Neural progenitor cell (in vitro differentiated cells): ENCODE data around the gene COL21A1. TPM values are rescaled to one million over a fixed set of nuclear protein-coding genes. Genes with fewer than 3 reads are reported as not detected.
"Not testable (repeated sequence)": the region's sequence is repeated elsewhere in the genome, so short reads cannot be mapped to it uniquely, and the experiment has no call there.

ENCODE experiments used
- DNase-seq: peaks from one replicate; pipeline ENCODE4 v3.0.0-alpha.2; 2016; ENCODE audit warnings: low spot score
- H2AFZ ChIP-seq: fragments of 200-600 bp; sonication (generic); replicated peaks from 2 replicates; pipeline ENCODE4 v1.6.1; 2016; ENCODE audit warnings: antibody characterized with exemption
- H3F3A ChIP-seq: fragments of 200-600 bp; sonication (generic); 2 replicates; pipeline ENCODE4 v1.6.1; 2016; ENCODE audit warnings: antibody characterized with exemption, low read depth
- H3K27ac ChIP-seq: fragments of 200-600 bp; sonication (generic); 2 replicates; pipeline ENCODE4 v1.5.1; 2016; ENCODE audit warnings: mild to moderate bottlenecking
- H3K27me3 ChIP-seq: fragments of 200-600 bp; sonication (generic); 2 replicates; pipeline ENCODE4 v1.6.1; 2016; ENCODE audit warnings: mild to moderate bottlenecking, moderate library complexity
- H3K36me3 ChIP-seq: fragments of 200-600 bp; sonication (generic); 2 replicates; pipeline ENCODE4 v1.5.1; 2016
- H3K4me1 ChIP-seq: fragments of 200-600 bp; sonication (generic); 2 replicates; pipeline ENCODE4 v1.6.1; 2016; ENCODE audit warnings: mixed run types
- H3K4me2 ChIP-seq: fragments of 200-600 bp; sonication (generic); 2 replicates; pipeline ENCODE4 v1.6.1; 2016
- H3K4me3 ChIP-seq: fragments of 200-600 bp; sonication (generic); 2 replicates; pipeline ENCODE4 v1.5.1; 2016
- H3K79me2 ChIP-seq: fragments of 200-600 bp; sonication (generic); 2 replicates; pipeline ENCODE4 v1.6.1; 2016; ENCODE audit warnings: low read depth
- H3K9ac ChIP-seq: fragments of 200-600 bp; sonication (generic); 2 replicates; pipeline ENCODE4 v1.6.1; 2016
- H3K9me3 ChIP-seq: fragments of 200-600 bp; sonication (generic); 2 replicates; pipeline ENCODE4 v1.5.1; 2016; ENCODE audit warnings: low read depth
- H4K20me1 ChIP-seq: fragments of 200-600 bp; sonication (generic); 2 replicates; pipeline ENCODE4 v1.6.1; 2016; ENCODE audit warnings: low read depth
- H3K27ac Mint-ChIP-seq: 3 replicates; pipeline ENCODE4 v1.8.0; 2021; ENCODE audit warnings: mixed read lengths
- H3K27me3 Mint-ChIP-seq: 2 replicates; pipeline ENCODE4 v1.8.0; 2022; ENCODE audit warnings: low read depth, mild to moderate bottlenecking, inconsistent platforms, moderate library complexity, mixed read lengths; ENCODE audit not compliant: insufficient read depth
- H3K36me3 Mint-ChIP-seq: 3 replicates; pipeline ENCODE4 v1.8.0; 2021; ENCODE audit warnings: mixed read lengths
- H3K4me1 Mint-ChIP-seq: 3 replicates; pipeline ENCODE4 v1.8.0; 2021; ENCODE audit warnings: mixed read lengths
- H3K4me3 Mint-ChIP-seq: 3 replicates; pipeline ENCODE4 v1.8.0; 2021; ENCODE audit warnings: mild to moderate bottlenecking, moderate library complexity, mixed read lengths
- H3K9me3 Mint-ChIP-seq: 3 replicates; pipeline ENCODE4 v1.8.0; 2020; ENCODE audit warnings: mixed read lengths
- CTCF ChIP-seq: fragments of 200-600 bp; sonication (generic); IDR thresholded peaks from 2 replicates; pipeline ENCODE4 v1.5.1; 2017; ENCODE audit warnings: antibody characterized with exemption, mild to moderate bottlenecking
- EZH2 ChIP-seq: fragments of 200-600 bp; sonication (generic); IDR thresholded peaks from 2 replicates; pipeline ENCODE4 v1.6.1; 2017; ENCODE audit warnings: antibody characterized with exemption, mild to moderate bottlenecking, moderate library complexity
- EZH2phosphoT487 ChIP-seq: fragments of 200-600 bp; sonication (generic); IDR thresholded peaks from 2 replicates; pipeline ENCODE4 v1.6.1; 2017; ENCODE audit warnings: antibody characterized with exemption
- small RNA-seq: library from RNA; depleted of rRNA; stranded (forward); fragments of <200 nt; gene quantifications from one replicate; pipeline ENCODE3, GENCODE V24; 2015
- total RNA-seq: library from RNA; depleted of rRNA; stranded (reverse); fragments of >200 nt; gene quantifications from 2 replicates; pipeline ENCODE4 v1.2.3, GENCODE V29; 2015; ENCODE audit warnings: low replicate concordance

COL21A1 gene
- total RNA-seq, 1 donor from 2014 or later, result 0.95 TPM

GRCh38 chr6:56017198-56017597, 230.2 kb downstream of the COL21A1 start:
- H4K20me1 ChIP-seq, result no peaks in the 10 kb centered on the region
- H3F3A ChIP-seq, result no peaks in the 10 kb centered on the region
- H3K4me2 ChIP-seq, result no peak overlapping the region
- no peak for DNase-seq
- no peak overlapping the region for H2AFZ ChIP-seq
- no peaks in the 10 kb centered on the region for H3K9me3 ChIP-seq
- Mint-ChIP-seq H3K4me3 (no peak overlapping the region), H3K36me3 (no peaks in the 10 kb centered on the region), H3K27ac (no peak overlapping the region), H3K27me3 (no peaks in the 10 kb centered on the region), H3K9me3 (no peaks in the 10 kb centered on the region), H3K4me1 (no peaks in the 10 kb centered on the region)
- H3K79me2 ChIP-seq, result no peaks in the 10 kb centered on the region
- no peak overlapping the region for H3K4me3 ChIP-seq
- H3K27ac ChIP-seq, result no peak overlapping the region
- TF ChIP-seq EZH2 (no peak), EZH2phosphoT487 (no peak), CTCF (no peak)
- no peaks in the 10 kb centered on the region for H3K4me1 ChIP-seq
- no peak overlapping the region for H3K9ac ChIP-seq
- no peaks in the 10 kb centered on the region for H3K27me3 ChIP-seq
- no peaks in the 10 kb centered on the region for H3K36me3 ChIP-seq

- not testable (repeated sequence) for H3K4me1 Mint-ChIP-seq, H3K4me2 ChIP-seq, H2AFZ ChIP-seq, H3K27ac Mint-ChIP-seq, H3K9me3 Mint-ChIP-seq, H3K79me2 ChIP-seq, DNase-seq, H3F3A ChIP-seq, H3K4me3 ChIP-seq, H3K4me1 ChIP-seq, H3K9me3 ChIP-seq, H3K36me3 Mint-ChIP-seq, H3K9ac ChIP-seq, H3K27ac ChIP-seq, H3K4me3 Mint-ChIP-seq, H3K36me3 ChIP-seq, H4K20me1 ChIP-seq, H3K27me3 Mint-ChIP-seq, H3K27me3 ChIP-seq
These were observed 233.3 kb downstream of the COL21A1 start for GRCh38 chr6:56014039-56014438.

- TF ChIP-seq EZH2phosphoT487 (no peak), CTCF (no peak), EZH2 (no peak)
- Mint-ChIP-seq H3K36me3 (no peaks in the 10 kb centered on the region), H3K27me3 (no peaks in the 10 kb centered on the region), H3K27ac (no peak overlapping the region), H3K4me3 (no peak overlapping the region), H3K4me1 (no peaks in the 10 kb centered on the region), H3K9me3 (no peaks in the 10 kb centered on the region)
- H3K27ac ChIP-seq, result no peak overlapping the region
- DNase-seq, result no peak
- no peaks in the 10 kb centered on the region for H3K9me3 ChIP-seq
- H3K4me3 ChIP-seq, result no peak overlapping the region
- no peaks in the 10 kb centered on the region for H3K79me2 ChIP-seq
- no peaks in the 10 kb centered on the region for H3K36me3 ChIP-seq
- H3K4me2 ChIP-seq, result no peak overlapping the region
- no peak overlapping the region for H3K9ac ChIP-seq
- no peaks in the 10 kb centered on the region for H3F3A ChIP-seq
- H4K20me1 ChIP-seq, result no peaks in the 10 kb centered on the region
- H3K27me3 ChIP-seq, result no peaks in the 10 kb centered on the region
- H3K4me1 ChIP-seq, result no peaks in the 10 kb centered on the region
- no peak overlapping the region for H2AFZ ChIP-seq
These were observed 237.7 kb downstream of the COL21A1 start for GRCh38 chr6:56009636-56010035.

Small RNA genes lying within 50 kb of the gene (small RNA-seq; reads per million reads assigned to genes)
- not detected for gene DHFRP6
